ENCODE measurements around the gene ANKRD50.

DNA sequence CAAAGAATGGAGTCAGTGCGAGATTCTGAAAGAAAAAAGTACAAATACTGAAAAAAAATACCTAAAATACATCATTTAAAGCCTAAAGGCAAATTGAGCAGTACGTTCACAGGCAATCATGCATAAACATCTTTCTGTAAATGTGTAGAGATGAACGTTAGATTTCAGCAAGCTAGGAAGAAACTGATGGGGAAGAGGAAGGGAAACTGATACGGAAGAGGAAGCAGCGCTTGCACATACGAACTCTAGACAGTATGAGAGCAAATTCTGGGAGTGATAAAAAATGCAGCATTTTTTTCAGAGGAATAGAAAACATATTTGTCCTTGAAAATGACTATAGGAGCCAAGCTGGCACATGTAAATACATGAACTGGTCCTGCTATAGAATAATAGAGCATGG is 9.4 kb downstream of the ANKRD50 start:
- TF ChIP-seq, protein P1, sequence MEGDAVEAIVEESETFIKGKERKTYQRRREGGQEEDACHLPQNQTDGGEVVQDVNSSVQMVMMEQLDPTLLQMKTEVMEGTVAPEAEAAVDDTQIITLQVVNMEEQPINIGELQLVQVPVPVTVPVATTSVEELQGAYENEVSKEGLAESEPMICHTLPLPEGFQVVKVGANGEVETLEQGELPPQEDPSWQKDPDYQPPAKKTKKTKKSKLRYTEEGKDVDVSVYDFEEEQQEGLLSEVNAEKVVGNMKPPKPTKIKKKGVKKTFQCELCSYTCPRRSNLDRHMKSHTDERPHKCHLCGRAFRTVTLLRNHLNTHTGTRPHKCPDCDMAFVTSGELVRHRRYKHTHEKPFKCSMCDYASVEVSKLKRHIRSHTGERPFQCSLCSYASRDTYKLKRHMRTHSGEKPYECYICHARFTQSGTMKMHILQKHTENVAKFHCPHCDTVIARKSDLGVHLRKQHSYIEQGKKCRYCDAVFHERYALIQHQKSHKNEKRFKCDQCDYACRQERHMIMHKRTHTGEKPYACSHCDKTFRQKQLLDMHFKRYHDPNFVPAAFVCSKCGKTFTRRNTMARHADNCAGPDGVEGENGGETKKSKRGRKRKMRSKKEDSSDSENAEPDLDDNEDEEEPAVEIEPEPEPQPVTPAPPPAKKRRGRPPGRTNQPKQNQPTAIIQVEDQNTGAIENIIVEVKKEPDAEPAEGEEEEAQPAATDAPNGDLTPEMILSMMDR (IDR thresholded peaks at IDR 0.05): no peak
- no peak for TF ChIP-seq POLR2A (IDR thresholded peaks at IDR 0.05)
